RWPE1 (cell line): ENCODE data around the gene SKA1.

Source experiments
- CTCF ChIA-PET: fragments of 350-600 bp; sonication (Branson Sonifier 250); formaldehyde crosslinking; extraction: SDS; loops from one replicate; lab custom pipeline; 2021; lab: Yijun Ruan, JAX
- POLR2A ChIA-PET: fragments of 400-600 bp; formaldehyde crosslinking; extraction: SDS; loops from one replicate; lab custom pipeline; 2020; ENCODE audit warnings: antibody characterized with exemption; ENCODE audit not compliant: low non-redundant PET; lab: Yijun Ruan, JAX
- DNase-seq: peaks from one replicate; pipeline ENCODE4 v3.0.0; 2012; ENCODE audit warnings: low spot score
- H3K27ac ChIP-seq: fragments of 450-650 bp; 2 replicates; pipeline ENCODE4 v1.5.1; 2017
- CTCF ChIP-seq: fragments of 450-650 bp; conservative IDR thresholded peaks from 2 replicates; pipeline ENCODE4 v1.5.1; 2017; ENCODE audit warnings: low read depth, mild to moderate bottlenecking

Gene SKA1

GRCh38 chr18:50359806-50360205 is 15.0 kb upstream of the SKA1 start:
- CTCF ChIA-PET: interaction anchor here (0.6 kb wide), 1 partner anchor 357 kb away, joined by 5 read pairs; no protein-coding TSS in a partner anchor

GRCh38 chr18:50360611-50361010 is 14.2 kb upstream of the SKA1 start:
- DNase-seq: no peak
- ChIA-PET CTCF (no interaction called here), POLR2A (no interaction called here)
- no peak for TF ChIP-seq CTCF
- H3K27ac ChIP-seq: no peak overlapping the region

More at GRCh38 chr18:50359806-50360205, 15.0 kb upstream of the SKA1 start:
- no peak for DNase-seq
- H3K27ac ChIP-seq: no peak overlapping the region
- no peak for TF ChIP-seq CTCF
- POLR2A ChIA-PET: no interaction called here

- TF ChIP-seq CTCF: no peak
- no peak overlapping the region for H3K27ac ChIP-seq
- no peak for DNase-seq
- ChIA-PET POLR2A (no interaction called here), CTCF (interaction anchor here (0.6 kb wide), 1 partner anchor 17 kb away, joined by 5 read pairs; no protein-coding TSS in a partner anchor)
Observed at GRCh38 chr18:50369672-50370071, 5.2 kb upstream of the SKA1 start.

GRCh38 chr18:50372743-50373142 is 2.1 kb upstream of the SKA1 start:
- no peak overlapping the region for H3K27ac ChIP-seq
- POLR2A ChIA-PET: no interaction called here
- DNase-seq: no peak
- CTCF ChIA-PET: no interaction called here
- TF ChIP-seq CTCF: no peak

GRCh38 chr18:50373561-50374219 is 1.2 kb upstream of the SKA1 start:
- H3K27ac ChIP-seq: no peak overlapping the region
- POLR2A ChIA-PET: no interaction called here

GRCh38 chr18:50374220-50374752 is 560 bp upstream of the SKA1 start:
- DNase-seq: no peak
- no peak for TF ChIP-seq CTCF
- H3K27ac ChIP-seq: peak overlapping the region; percentile 78
- POLR2A ChIA-PET: no interaction called here
- CTCF ChIA-PET: interaction anchor here (0.7 kb wide), 1 partner anchor 545 kb away, joined by 3 read pairs; no protein-coding TSS in a partner anchor

More at GRCh38 chr18:50373561-50374219, 1.2 kb upstream of the SKA1 start:
- no peak for DNase-seq
- CTCF ChIA-PET: interaction anchor here (0.7 kb wide), 1 partner anchor 545 kb away, joined by 3 read pairs; no protein-coding TSS in a partner anchor
- no peak for TF ChIP-seq CTCF
